ENCODE data around the gene TDRD9.

DNA sequence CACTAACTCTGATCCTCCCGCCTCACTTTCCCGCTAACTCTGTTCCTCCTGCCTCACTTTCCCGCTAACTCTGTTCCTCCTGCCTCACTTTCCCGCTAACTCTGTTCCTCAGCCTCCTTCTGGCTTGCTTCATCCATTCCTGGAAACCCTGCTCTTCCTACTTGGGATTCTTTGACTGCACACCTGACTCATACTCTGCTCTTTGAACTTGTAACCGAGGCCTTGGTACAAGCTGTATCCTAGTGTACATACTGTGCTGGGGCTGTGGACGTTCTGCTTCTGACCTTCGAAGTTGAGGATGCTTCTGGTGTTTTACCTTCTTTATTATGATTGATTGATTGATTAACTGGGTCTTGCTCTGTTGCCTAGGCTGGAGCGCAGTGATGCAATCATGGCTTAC is 77.2 kb downstream of the TDRD9 start:
- TF ChIP-seq POLR2AphosphoS5 (IDR thresholded peaks at IDR 0.05; ENCODE audit: low read depth, low read length) (no peak), TAF1 (IDR thresholded peaks at IDR 0.05; ENCODE audit: borderline replicate concordance, insufficient read depth, low read length) (no peak), SIN3A (IDR thresholded peaks at IDR 0.05; ENCODE audit: borderline replicate concordance, insufficient read depth, low read length) (no peak), FOXP2 (optimal IDR thresholded peaks at IDR 0.05; ENCODE audit: borderline replicate concordance, extremely low read depth, extremely low read length, insufficient read depth) (no peak)
- TF ChIP-seq, protein P1, sequence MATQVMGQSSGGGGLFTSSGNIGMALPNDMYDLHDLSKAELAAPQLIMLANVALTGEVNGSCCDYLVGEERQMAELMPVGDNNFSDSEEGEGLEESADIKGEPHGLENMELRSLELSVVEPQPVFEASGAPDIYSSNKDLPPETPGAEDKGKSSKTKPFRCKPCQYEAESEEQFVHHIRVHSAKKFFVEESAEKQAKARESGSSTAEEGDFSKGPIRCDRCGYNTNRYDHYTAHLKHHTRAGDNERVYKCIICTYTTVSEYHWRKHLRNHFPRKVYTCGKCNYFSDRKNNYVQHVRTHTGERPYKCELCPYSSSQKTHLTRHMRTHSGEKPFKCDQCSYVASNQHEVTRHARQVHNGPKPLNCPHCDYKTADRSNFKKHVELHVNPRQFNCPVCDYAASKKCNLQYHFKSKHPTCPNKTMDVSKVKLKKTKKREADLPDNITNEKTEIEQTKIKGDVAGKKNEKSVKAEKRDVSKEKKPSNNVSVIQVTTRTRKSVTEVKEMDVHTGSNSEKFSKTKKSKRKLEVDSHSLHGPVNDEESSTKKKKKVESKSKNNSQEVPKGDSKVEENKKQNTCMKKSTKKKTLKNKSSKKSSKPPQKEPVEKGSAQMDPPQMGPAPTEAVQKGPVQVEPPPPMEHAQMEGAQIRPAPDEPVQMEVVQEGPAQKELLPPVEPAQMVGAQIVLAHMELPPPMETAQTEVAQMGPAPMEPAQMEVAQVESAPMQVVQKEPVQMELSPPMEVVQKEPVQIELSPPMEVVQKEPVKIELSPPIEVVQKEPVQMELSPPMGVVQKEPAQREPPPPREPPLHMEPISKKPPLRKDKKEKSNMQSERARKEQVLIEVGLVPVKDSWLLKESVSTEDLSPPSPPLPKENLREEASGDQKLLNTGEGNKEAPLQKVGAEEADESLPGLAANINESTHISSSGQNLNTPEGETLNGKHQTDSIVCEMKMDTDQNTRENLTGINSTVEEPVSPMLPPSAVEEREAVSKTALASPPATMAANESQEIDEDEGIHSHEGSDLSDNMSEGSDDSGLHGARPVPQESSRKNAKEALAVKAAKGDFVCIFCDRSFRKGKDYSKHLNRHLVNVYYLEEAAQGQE (IDR thresholded peaks at IDR 0.05; ENCODE audit: insufficient read depth in 1 of 2, low read depth in 2 of 2, low read length in 2 of 2), result no peak
